MM.1S (cell line): ENCODE data around the gene ORC3.

Experiments used
- CTCF ChIP-seq: fragments of 300-600 bp; sonication (generic); IDR thresholded peaks from 2 replicates; pipeline ENCODE4 v1.5.1; 2016; ENCODE audit warnings: antibody characterized with exemption, low read length, mixed read lengths
- EZH2 ChIP-seq: fragments of 300-600 bp; sonication (generic); optimal IDR thresholded peaks from 2 replicates; pipeline ENCODE3; 2017; ENCODE audit warnings: low read depth, mild to moderate bottlenecking, antibody characterized with exemption, low read length, mixed read lengths

GRCh38 chr6:87697581-87698546 is 107.9 kb downstream of the ORC3 start:
- TF ChIP-seq CTCF (no peak), EZH2 (no peak)
